Activated naive CD4-positive, alpha-beta T cell treated with anti-CD3 and anti-CD28 coated beads, Interleukin-2, amount 50 U/mL, for 16 hours (primary cell): ENCODE results near the gene FOXD2.
A peak's percentile ranks its signal among the peaks of the same experiment; 100 is the strongest.

Experiments used
- DNase-seq: peaks from one replicate; pipeline ENCODE4 v3.0.0-alpha.2; 2020

FOXD2 gene

DNA sequence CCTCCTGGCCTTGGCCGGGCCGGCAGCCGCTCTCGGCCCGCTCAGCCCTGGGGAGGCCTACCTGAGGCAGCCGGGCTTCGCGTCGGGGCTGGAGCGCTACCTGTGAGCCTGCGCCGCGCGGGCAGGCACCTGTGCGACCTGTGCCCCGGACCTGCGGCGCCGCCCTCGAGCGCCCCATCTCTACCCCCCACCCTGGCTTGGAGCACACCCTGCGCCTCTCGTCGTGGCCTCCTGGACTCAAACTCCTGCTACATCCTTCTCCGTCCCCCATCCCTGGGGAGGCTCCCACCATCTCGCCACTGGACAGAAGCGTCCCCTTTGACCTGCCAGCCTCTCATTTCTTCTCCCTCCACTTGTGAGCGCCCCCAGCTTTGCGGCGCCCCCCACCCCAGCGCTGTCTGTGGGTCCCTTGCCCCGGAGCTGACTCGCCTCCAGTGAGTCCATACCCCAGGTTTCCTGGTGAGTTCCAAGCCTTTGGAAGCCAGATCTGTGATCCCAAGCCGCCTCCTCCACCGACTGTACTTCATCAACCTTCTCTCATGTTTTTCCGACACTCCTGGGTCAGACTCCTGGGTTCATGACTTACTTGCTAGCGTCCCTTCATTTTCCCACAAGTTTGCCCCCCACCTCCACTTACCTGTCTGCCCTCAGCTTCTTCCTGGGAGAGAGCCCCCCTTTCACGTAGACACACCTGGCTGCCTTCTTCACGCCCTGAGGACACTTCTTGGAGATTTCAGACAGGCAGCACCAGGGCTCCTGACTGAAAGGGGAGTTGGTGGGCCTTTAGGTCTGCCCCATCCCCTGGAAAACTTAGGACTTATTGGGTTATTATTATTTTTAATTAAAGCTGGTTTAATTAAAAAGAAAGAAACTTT lies 20.4 kb upstream of the FOXD2 start:
- DNase-seq: no peak

DNA sequence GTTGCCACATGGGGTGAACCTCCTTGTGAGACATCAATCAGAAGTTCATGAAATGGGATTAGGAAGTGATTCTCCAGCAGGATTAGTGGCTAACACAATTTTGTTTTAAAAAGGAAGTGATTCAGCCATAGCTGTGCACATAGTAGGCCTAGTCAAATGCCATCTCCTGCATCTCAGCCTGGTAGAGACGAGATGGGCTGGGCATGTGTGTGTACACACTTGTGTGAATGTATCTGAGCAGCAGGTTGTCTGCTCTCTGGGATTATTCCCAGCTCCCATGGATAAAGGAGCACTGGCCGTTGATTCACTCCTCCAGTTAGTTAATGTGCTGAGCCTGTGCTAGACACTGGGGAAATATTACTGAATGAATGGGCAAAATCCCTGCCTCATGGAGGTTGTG lies 19.7 kb upstream of the FOXD2 start:
- no peak for DNase-seq

DNA sequence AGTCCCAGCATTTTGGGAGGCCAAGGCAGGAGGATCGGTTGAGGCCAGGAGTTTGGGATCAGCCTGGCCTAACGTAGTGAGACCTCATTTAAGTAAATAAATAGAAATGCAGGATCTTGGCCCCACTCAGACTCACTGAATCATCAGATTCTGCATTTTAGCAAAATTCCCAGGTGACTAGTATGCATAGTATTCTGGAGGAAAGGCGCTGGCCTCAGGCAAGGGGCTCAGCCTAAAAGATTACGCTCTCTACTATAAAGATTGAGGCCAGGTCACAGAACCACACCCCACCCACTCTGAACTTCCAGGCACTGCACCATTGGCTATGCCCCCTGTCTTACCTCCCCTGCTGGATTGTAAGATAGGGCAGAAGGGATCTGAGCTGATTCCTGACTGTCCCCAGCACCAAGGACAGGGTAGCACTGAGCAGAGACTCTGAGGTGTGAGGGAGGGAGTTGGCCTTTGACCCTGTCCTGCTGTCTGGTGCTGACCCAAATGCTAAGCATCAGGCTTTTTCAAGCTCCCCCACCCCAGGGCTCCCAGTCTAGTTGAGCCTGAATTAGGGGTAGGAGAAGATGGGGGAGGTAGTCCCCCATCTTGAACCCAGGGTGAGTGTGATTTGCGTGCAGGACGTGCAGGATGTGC lies 19.0 kb upstream of the FOXD2 start:
- no peak for DNase-seq

GRCh38 chr1:47420547-47420946 lies 17.3 kb upstream of the FOXD2 start:
- DNase-seq: no peak

- DNase-seq: no peak
Measured at GRCh38 chr1:47423872-47424271, 14.0 kb upstream of the FOXD2 start.

GRCh38 chr1:47424336-47424982 lies 13.4 kb upstream of the FOXD2 start:
- no peak for DNase-seq

DNA sequence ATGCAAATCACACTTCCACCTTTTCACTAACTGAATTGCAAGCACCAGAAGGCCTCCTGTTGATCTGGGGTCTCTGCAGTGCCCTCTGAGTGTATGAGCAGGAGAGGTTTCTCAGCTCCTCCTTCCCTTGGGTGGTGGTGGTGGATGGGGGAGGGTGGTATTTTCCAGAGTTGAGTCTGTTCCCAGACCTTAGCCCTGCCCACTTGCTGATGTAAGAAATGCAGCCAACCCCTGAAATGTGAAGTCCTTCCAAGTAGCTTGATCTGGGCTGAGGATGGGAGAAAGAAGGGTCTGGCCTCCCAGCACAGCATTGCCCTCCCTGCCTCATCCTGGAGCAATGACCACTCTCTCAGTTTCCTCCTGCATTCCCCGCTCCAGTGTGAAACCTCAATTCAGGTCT lies 6.3 kb upstream of the FOXD2 start:
- no peak for DNase-seq

DNA sequence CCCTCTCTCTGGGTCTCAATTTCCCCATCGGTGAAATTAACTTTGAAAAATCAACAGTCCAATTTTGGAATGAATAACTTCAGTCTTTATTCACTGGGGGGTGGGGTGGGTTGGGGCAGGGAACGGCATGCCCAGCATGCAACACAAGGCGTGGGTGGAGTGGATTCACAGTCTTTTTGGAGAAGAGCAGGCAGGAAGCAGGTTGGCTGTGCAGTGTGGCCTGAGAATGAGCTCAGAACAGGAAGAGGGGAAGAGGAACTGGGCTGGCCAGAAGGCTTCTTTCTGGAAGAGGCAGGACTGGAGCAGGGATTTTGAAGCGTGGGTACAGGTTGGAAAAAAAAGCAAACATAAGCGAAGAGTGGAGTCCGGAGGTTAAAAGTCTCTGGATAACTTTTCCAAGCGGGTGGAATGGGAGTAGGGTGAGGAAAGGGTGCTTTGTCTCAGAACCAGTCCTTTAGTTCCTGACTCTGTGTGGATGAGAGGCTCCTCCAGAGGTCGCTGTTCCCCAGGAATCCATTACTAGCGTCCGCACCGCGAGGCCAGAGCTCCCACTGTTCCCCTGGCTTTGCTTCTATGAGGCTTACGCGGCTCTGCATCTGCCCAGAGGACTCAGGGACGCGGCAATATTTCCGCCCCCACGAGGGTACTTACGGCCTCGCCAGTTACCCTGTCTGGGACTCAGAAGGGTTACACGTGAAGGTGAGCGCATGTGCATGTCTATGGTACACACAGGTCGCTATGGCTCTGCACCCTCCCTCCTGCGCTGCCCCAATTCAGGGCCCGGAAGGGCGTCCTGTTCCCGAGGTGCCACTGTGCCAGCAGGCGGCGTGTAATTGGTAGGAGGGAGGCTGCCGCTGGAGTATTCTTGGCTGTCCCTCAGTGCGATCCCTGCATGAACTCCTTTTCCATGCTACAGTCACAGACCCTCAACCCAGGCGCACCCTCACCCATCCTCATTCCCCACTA lies 5.5 kb upstream of the FOXD2 start:
- peak; percentile 59 for DNase-seq

DNA sequence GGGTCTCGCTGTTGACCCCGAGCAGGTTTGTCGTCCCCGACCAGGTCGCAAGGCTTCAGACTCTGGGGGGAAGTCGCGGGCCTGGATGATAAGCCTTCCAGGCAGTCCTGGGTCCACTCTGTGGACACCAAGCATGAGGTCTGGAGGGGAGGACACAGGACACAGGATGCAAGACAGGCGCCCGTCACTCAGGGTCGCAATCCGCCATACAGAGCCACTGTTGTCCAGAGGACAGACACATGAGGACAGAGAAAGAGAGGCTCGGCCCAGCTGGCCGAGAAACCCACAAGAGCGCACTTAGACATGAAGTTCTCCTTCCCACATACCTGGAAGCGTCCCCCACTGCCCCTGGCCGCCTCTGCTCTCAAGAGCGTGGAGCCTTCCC lies 4.8 kb upstream of the FOXD2 start:
- no peak for DNase-seq

- no peak for DNase-seq
Measured at GRCh38 chr1:47433477-47434050, 4.3 kb upstream of the FOXD2 start.

- DNase-seq: no peak
Measured at GRCh38 chr1:47434051-47434842, 3.6 kb upstream of the FOXD2 start.

- DNase-seq: no peak
Measured at GRCh38 chr1:47435506-47436303, 2.1 kb upstream of the FOXD2 start.

DNA sequence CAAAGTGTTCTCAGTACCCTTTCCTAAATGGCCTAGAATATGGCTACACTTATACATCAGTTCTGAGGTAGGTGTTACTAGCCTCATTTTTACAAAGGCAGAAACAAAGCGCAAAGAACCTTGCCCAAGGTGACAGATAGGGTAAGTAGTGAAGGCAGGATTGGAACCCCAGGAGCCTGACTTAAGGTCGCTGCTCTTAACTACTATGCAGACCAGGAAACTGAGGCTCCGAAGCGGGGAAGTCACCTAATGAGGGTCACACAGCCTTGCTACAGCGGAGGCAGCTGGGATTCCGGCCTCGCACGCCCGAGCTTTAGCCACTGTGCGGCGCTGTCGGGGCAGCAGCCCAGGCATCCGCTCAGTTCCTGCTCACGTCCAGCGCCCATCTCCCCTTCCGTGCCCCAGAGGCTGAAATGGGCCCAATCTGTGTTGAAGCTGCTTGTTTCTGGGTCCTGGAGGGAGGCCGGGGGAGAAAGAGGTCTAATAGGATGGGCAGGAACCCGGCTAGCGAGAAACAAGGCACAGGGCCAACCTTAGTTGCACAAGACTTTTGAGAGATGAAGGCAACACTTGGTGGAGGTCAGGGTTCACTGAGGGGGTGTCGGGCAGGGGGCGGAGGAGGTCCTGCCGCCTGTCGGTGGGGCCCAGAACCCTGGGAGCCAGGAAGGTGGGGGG lies 1.4 kb upstream of the FOXD2 start:
- peak; percentile 78 for DNase-seq

- DNase-seq: no peak
Measured at GRCh38 chr1:47436979-47437446, 831 bp upstream of the FOXD2 start.

DNA sequence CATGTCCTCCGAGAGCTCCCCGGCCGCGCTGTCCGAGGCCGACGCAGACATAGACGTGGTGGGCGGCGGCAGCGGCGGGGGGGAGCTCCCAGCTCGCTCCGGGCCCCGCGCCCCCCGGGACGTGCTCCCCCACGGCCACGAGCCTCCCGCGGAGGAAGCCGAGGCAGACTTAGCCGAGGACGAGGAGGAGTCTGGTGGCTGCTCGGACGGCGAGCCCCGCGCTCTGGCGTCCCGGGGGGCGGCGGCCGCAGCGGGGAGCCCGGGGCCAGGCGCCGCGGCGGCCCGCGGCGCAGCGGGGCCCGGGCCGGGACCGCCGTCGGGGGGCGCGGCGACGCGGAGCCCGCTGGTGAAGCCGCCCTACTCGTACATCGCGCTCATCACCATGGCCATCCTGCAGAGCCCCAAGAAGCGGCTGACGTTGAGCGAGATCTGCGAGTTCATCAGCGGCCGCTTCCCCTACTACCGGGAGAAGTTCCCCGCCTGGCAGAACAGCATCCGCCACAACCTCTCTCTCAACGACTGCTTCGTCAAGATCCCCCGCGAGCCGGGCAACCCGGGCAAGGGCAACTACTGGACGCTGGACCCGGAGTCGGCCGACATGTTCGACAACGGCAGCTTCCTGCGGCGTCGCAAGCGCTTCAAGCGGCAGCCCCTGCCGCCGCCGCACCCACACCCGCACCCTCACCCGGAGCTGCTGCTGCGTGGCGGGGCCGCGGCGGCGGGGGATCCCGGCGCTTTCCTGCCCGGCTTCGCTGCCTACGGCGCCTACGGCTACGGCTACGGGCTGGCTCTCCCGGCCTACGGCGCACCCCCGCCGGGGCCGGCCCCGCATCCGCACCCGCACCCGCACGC lies 547 bp downstream of the FOXD2 start:
- peak; percentile 38 for DNase-seq

DNA sequence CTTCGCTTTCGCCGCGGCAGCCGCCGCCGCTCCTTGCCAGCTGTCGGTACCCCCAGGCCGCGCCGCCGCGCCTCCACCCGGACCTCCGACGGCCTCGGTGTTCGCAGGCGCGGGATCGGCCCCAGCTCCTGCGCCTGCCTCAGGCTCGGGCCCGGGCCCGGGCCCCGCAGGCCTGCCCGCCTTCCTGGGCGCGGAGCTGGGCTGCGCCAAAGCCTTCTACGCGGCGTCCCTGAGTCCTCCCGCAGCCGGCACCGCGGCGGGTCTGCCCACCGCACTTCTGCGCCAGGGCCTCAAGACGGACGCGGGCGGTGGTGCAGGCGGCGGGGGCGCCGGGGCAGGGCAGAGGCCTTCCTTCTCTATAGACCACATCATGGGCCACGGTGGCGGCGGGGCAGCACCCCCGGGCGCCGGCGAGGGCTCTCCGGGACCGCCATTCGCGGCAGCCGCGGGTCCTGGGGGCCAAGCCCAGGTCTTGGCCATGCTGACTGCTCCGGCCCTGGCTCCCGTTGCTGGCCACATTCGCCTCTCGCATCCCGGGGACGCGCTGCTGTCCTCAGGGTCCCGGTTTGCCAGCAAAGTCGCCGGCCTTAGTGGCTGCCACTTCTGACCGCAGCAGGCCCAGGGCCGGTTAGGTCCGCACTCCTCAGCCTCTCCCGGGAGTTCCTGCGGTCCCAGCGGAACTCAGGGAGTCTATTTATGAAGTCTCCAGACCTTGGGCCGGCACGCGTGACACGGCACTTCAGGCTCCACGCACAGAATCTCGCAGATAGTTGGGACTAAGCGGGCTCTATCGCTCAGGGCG lies 1.4 kb downstream of the FOXD2 start:
- DNase-seq: no peak

- no peak for DNase-seq
Measured at GRCh38 chr1:47439819-47440598, 2.2 kb downstream of the FOXD2 start.
